Measurements from ENCODE around the gene TAS2R20. TPM values are rescaled to one million over a fixed set of nuclear protein-coding genes. Genes with fewer than 3 reads are reported as not detected.

TAS2R20 gene
- total and polyA plus RNA-seq, 2 of the 8 experiments (the other 6 are each of a cell fraction or from before 2014, with no cell fraction given), result 0.57 to 0.71 TPM

- Histone ChIP-seq H4K5ac (ENCODE audit: insufficient read length, low read depth, low read length) (no peak overlapping the region), H3K9me3 (ENCODE audit: insufficient read depth in 2 of 2, low read depth in 1 of 2, low read length in 1 of 2) (no peaks in the 10 kb centered on the region), H2BK20ac (ENCODE audit: low read length) (no peak overlapping the region), H2BK12ac (ENCODE audit: low read depth, low read length) (no peak overlapping the region), H3K4ac (replicated peaks; ENCODE audit: insufficient read length, low read depth, low read length) (no peak overlapping the region), H3K4me3 (ENCODE audit: extremely low read depth in 1 of 4, insufficient read depth in 2 of 4, low read depth in 3 of 4, low read length in 4 of 4) (no peak overlapping the region), H4K20me1 (replicated peaks in 1 of 2; ENCODE audit: control insufficient read depth in 1 of 2, insufficient read depth in 2 of 2, low read length in 2 of 2) (no peaks in the 10 kb centered on the region), H4K8ac (ENCODE audit: extremely low read depth, insufficient read depth, low read length) (no peak overlapping the region), H2BK5ac (ENCODE audit: low read depth, low read length) (no peak overlapping the region), H3K23me2 (ENCODE audit: low read depth, low read length) (no peaks in the 10 kb centered on the region), H3K56ac (replicated peaks; ENCODE audit: insufficient read length, low read depth, low read length) (no peak overlapping the region), H3K23ac (ENCODE audit: insufficient read length) (no peak overlapping the region), H2AK5ac (ENCODE audit: low read depth, low read length) (no peak overlapping the region), H3K14ac (ENCODE audit: insufficient read length) (no peak overlapping the region), H2BK120ac (replicated peaks; ENCODE audit: low read depth, low read length) (no peak overlapping the region), H4K91ac (replicated peaks; ENCODE audit: insufficient read length, low read length) (no peak overlapping the region), H3K9ac (replicated peaks in 1 of 4; ENCODE audit: extremely low read depth in 1 of 4, low read depth in 3 of 4, low read length in 3 of 4) (no peak overlapping the region), H2AFZ (ENCODE audit: low read length) (no peak overlapping the region), H3K79me1 (ENCODE audit: low read depth, low read length) (no peaks in the 10 kb centered on the region), H3K36me3 (ENCODE audit: control insufficient read depth in 2 of 4, insufficient read depth in 4 of 4, low read length in 3 of 4) (no peaks in the 10 kb centered on the region), H3K27me3 (replicated peaks in 1 of 4; ENCODE audit: control insufficient read depth in 3 of 4, extremely low read depth in 1 of 4, insufficient read depth in 3 of 4, low read length in 3 of 4) (no peaks in the 10 kb centered on the region), H3K4me1 (replicated peaks in 1 of 4; ENCODE audit: control insufficient read depth in 3 of 4, insufficient read depth in 4 of 4, low read length in 3 of 4) (no peaks in the 10 kb centered on the region), H2BK15ac (ENCODE audit: low read length) (no peak overlapping the region), H3K79me2 (ENCODE audit: control insufficient read depth in 1 of 2, insufficient read depth in 2 of 2, low read length in 2 of 2) (no peaks in the 10 kb centered on the region), H3K4me2 (ENCODE audit: insufficient read depth in 1 of 2, low read depth in 2 of 2, low read length in 2 of 2) (no peak overlapping the region), H3K27ac (ENCODE audit: low read depth, low read length) (no peak overlapping the region), H3K18ac (ENCODE audit: extremely low read depth, low read length) (no peak overlapping the region)
- ChIA-PET POLR2A (ENCODE audit: partially characterized antibody) (interaction anchor here (1.0 kb wide), 1 partner anchor 151 kb away, joined by 3 read pairs; no protein-coding TSS in a partner anchor), CTCF (ENCODE audit: partially characterized antibody) (interaction anchor here (0.8 to 2.7 kb wide), 2 partner anchors 52 to 185 kb away, joined by 3 to 5 read pairs; no protein-coding TSS in a partner anchor)
- TF ChIP-seq PHF8 (conservative IDR thresholded peaks at IDR 0.05; ENCODE audit: low read depth, low read length) (no peak), JUN (IDR thresholded peaks at IDR 0.05; ENCODE audit: low read depth, low read length) (no peak), MAX (IDR thresholded peaks at IDR 0.05) (no peak), RFX5 (IDR thresholded peaks at IDR 0.05; ENCODE audit: borderline replicate concordance, low read depth, low read length) (no peak), POLR2A (IDR thresholded peaks at IDR 0.05; ENCODE audit: control extremely low read depth in 1 of 2, low read depth in 2 of 2, low read length in 2 of 2) (no peak), RBBP5 (IDR thresholded peaks at IDR 0.05; ENCODE audit: borderline replicate concordance, low read depth, low read length) (no peak)
- FAIRE-seq (no peak), DNase-seq (ENCODE audit: low read depth in 1 of 2, low spot score in 2 of 2) (no peak)
These were observed 16.1 kb upstream of the TAS2R20 start for GRCh38 chr12:11014234-11014633.

Measured in H1 (cell line).